Upper lobe of left lung (tissue), 6 donors: ENCODE data around the gene TTC34. TPM values are rescaled to one million over a fixed set of nuclear protein-coding genes. Genes with fewer than 3 reads are reported as not detected.

Source experiments
- ATAC-seq, 2 donors: fragments of 200-7000 bp; cut with Tn5 transposase; one replicate each; pipeline ENCODE4 v1.9.1; 2022; ENCODE audit warnings: mild to moderate bottlenecking in 2 of 2, moderate library complexity in 2 of 2; ENCODE audit not compliant: low FRiP score in 2 of 2
- DNase-seq, 2 donors: peaks; one replicate each; pipeline ENCODE4 v3.0.0-alpha.2; 2019 to 2020
- H3K27ac ChIP-seq, 4 donors: fragments of 200-600 bp; sonication (generic); one replicate each; pipeline ENCODE4 v1.5.1; 2016 to 2019
- H3K27me3 ChIP-seq, 4 donors: fragments of 200-600 bp; sonication (generic); one replicate each; pipeline ENCODE4 v1.5.1; 2017 to 2019
- H3K36me3 ChIP-seq, 4 donors: fragments of 200-600 bp; sonication (generic); one replicate each; pipeline ENCODE4 v1.5.1; 2016 to 2019
- H3K4me1 ChIP-seq, 4 donors: fragments of 200-600 bp; sonication (generic); one replicate each; pipeline ENCODE4 v1.5.1; 2018 to 2019
- H3K4me3 ChIP-seq, 4 donors: fragments of 200-600 bp; sonication (generic); one replicate each; pipeline ENCODE4 v1.5.1; 2017 to 2019; ENCODE audit warnings: mild to moderate bottlenecking in 2 of 4, moderate library complexity in 1 of 4
- H3K9me3 ChIP-seq, 4 donors: fragments of 200-600 bp; sonication (generic); one replicate each; pipeline ENCODE4 v1.5.1; 2018 to 2019
- EP300 ChIP-seq, 4 donors: sonication (generic); formaldehyde crosslinking; IDR thresholded peaks; one replicate each; pipeline ENCODE4 v1.5.1; 2017; ENCODE audit warnings: antibody characterized with exemption in 4 of 4, control low read depth in 2 of 4
- POLR2A ChIP-seq, 4 donors: fragments of 450-650 bp; IDR thresholded peaks; one replicate each; pipeline ENCODE4 v1.5.1; 2016 to 2017; ENCODE audit warnings: antibody characterized with exemption in 4 of 4, mild to moderate bottlenecking in 2 of 4
- POLR2AphosphoS5 ChIP-seq, 2 donors: sonication (generic); formaldehyde crosslinking; IDR thresholded peaks; one replicate each; pipeline ENCODE4 v1.5.1; 2017; ENCODE audit warnings: antibody characterized with exemption in 2 of 2
- whole genome bisulfite sequencing, 2 donors: methylation state at CpG; one replicate each; pipeline ENCODE4 v1.1.5; 2017 to 2018; 5-methylcytosine and 5-hydroxymethylcytosine counted together
- total RNA-seq, 6 donors: library from RNA; depleted of rRNA in 4 of 6; stranded (reverse); fragments of >200 nt in 4 of 6; gene quantifications; one replicate each; pipeline versions ENCODE4 v1.1.0 to v1.2.1, GENCODE V29; 2016 to 2021
- TF ChIP-seq, protein P1 (sequence below), 6 experiments: fragments of 450-650 bp in 4 of 6; fragments of 200-600 bp in 2 of 6; sonication (generic) in 2 of 6; IDR thresholded peaks; one replicate each; pipeline ENCODE4 v1.5.1; 2016 to 2019; ENCODE audit warnings: antibody characterized with exemption in 6 of 6
- donor health status: DM: no; HTN: no; CAD: no; lungs with moderate emphysema.
- donor health status: DM: no; HTN: yes; CAD: no; lungs with severe emphysema.

Gene TTC34
- total RNA-seq, 6 donors from 2014 or later, result 0.76 to 4.2 (median 2.1) TPM

GRCh38 chr1:2606396-2606880 is 195.1 kb downstream of the TTC34 start:
- no peak for ATAC-seq

DNA sequence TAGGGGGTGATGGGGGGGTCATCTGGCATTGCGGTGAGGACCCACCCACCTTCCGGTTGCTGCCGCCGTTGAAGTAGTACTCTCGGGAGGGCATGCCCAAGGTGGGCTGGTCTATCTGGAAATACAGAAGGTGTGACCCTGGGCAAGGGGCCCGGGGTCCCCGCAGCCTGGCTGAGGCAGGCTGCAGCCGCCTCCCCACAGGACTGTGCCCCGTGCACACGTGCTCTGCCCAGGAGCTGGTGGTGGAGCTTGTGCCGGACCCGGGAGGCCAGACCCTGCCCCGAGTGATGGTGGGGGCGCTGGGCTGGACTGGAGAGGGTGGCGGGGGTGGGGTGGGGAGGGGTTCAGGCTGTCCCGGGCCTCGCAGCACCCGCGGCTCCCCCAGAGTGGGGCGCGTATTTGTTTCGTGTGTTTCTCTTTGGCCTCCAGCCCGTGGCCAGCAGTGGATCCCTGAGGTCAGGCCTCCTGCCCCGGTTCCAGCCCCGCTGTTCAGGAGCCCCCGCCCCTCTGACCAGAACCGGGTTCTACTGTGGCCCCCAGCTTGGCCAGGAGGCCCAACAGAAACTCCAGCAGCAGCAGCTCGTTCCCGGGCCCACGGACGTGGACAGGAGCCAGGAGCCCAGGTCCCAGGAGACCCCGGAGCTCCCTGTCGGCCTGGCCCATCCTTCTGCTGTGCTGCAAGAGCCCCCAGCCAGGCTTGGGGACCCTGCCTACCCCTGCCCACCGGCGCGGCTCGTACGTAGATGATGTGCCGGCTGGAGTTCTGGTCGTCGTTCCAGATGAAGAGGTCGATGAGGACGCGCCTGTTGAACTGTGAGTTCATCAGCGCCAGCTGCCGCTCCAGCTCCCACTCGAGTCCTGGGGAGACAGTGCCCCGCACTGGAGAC is 195.7 kb downstream of the TTC34 start:
- WGBS, 2 donors, result 82 to 86% methylated on average over 24 to 43 of the region's 48 CpGs
- Histone ChIP-seq H3K27me3 (no peaks in the 10 kb centered on the region), H3K27ac (no peak overlapping the region), H3K4me1 (peaks cover 0 to 11% (median 1%) of the 10 kb centered on the region in 4 donors), H3K36me3 (no peaks in the 10 kb centered on the region), H3K4me3 (no peak overlapping the region), H3K9me3 (no peaks in the 10 kb centered on the region)
- DNase-seq (peak in 1 of 2 donors; percentile 75), ATAC-seq (no peak)
- TF ChIP-seq, protein P1, sequence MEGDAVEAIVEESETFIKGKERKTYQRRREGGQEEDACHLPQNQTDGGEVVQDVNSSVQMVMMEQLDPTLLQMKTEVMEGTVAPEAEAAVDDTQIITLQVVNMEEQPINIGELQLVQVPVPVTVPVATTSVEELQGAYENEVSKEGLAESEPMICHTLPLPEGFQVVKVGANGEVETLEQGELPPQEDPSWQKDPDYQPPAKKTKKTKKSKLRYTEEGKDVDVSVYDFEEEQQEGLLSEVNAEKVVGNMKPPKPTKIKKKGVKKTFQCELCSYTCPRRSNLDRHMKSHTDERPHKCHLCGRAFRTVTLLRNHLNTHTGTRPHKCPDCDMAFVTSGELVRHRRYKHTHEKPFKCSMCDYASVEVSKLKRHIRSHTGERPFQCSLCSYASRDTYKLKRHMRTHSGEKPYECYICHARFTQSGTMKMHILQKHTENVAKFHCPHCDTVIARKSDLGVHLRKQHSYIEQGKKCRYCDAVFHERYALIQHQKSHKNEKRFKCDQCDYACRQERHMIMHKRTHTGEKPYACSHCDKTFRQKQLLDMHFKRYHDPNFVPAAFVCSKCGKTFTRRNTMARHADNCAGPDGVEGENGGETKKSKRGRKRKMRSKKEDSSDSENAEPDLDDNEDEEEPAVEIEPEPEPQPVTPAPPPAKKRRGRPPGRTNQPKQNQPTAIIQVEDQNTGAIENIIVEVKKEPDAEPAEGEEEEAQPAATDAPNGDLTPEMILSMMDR (IDR thresholded peaks at IDR 0.05), result no peak
- no peak for TF ChIP-seq POLR2AphosphoS5 (IDR thresholded peaks at IDR 0.05)
- no peak for TF ChIP-seq POLR2A (IDR thresholded peaks at IDR 0.05)
- no peak for TF ChIP-seq EP300 (IDR thresholded peaks at IDR 0.05)

More at GRCh38 chr1:2606396-2606880, 195.1 kb downstream of the TTC34 start:
- Histone ChIP-seq H3K4me1 (peaks cover 0 to 17% (median 7%) of the 10 kb centered on the region in 4 donors), H3K4me3 (no peak overlapping the region), H3K27me3 (no peaks in the 10 kb centered on the region), H3K9me3 (no peaks in the 10 kb centered on the region), H3K27ac (no peak overlapping the region), H3K36me3 (no peaks in the 10 kb centered on the region)
- no peak for TF ChIP-seq EP300 (IDR thresholded peaks at IDR 0.05)
- TF ChIP-seq POLR2AphosphoS5 (IDR thresholded peaks at IDR 0.05), result no peak
- TF ChIP-seq, protein P1 (IDR thresholded peaks at IDR 0.05), result no peak
- TF ChIP-seq POLR2A (IDR thresholded peaks at IDR 0.05), result no peak
- peak in 1 of 2 donors; percentile 72 for DNase-seq
- 81 to 88% methylated on average over 9 to 13 of the region's 15 CpGs for WGBS, 2 donors

GRCh38 chr1:2604844-2605508 is 196.5 kb downstream of the TTC34 start:
- Histone ChIP-seq H3K4me1 (peaks cover 0 to 11% (median 0%) of the 10 kb centered on the region in 4 donors), H3K36me3 (no peaks in the 10 kb centered on the region), H3K27me3 (no peaks in the 10 kb centered on the region), H3K9me3 (no peaks in the 10 kb centered on the region), H3K4me3 (no peak overlapping the region), H3K27ac (no peak overlapping the region)
- 86 to 87% methylated on average over 10 to 14 of the region's 14 CpGs for WGBS, 2 donors
- TF ChIP-seq POLR2A (IDR thresholded peaks at IDR 0.05) (no peak), EP300 (IDR thresholded peaks at IDR 0.05) (no peak), POLR2AphosphoS5 (IDR thresholded peaks at IDR 0.05) (no peak)
- TF ChIP-seq, protein P1 (IDR thresholded peaks at IDR 0.05), result no peak
- DNase-seq, result peak in 1 of 2 donors; percentile 47
- ATAC-seq, result no peak

- ATAC-seq (no peak), DNase-seq (peak in 1 of 2 donors; percentile 71)
- TF ChIP-seq POLR2AphosphoS5 (IDR thresholded peaks at IDR 0.05) (no peak), EP300 (IDR thresholded peaks at IDR 0.05) (no peak), POLR2A (IDR thresholded peaks at IDR 0.05) (no peak)
- TF ChIP-seq, protein P1 (IDR thresholded peaks at IDR 0.05), result no peak
- Histone ChIP-seq H3K27ac (no peak overlapping the region), H3K4me3 (no peak overlapping the region), H3K27me3 (no peaks in the 10 kb centered on the region), H3K4me1 (peaks cover 0 to 11% (median 0%) of the 10 kb centered on the region in 4 donors), H3K36me3 (no peaks in the 10 kb centered on the region), H3K9me3 (no peaks in the 10 kb centered on the region)
- WGBS, 2 donors, result 87% methylated on average over 19 of the region's 19 CpGs; no CpG with 5 or more reads in 1 of the 2 donors
These were observed 197.2 kb downstream of the TTC34 start for GRCh38 chr1:2604156-2604843.
